IMR-90 (cell line): ENCODE measurements around the gene LSMEM2. TPM values are rescaled to one million over a fixed set of nuclear protein-coding genes. Genes with fewer than 3 reads are reported as not detected.

ENCODE experiments used
- ATAC-seq: fragments of 200-7000 bp; cut with Tn5 transposase; 2 replicates; pipeline ENCODE4 v1.9.1; 2020; ENCODE audit warnings: low read depth, mild to moderate bottlenecking, moderate library complexity
- BruUV-seq: library from RNA; stranded (reverse); fragments of 400-500 nt; replicated peaks from 2 replicates; lab custom pipeline; 2021; lab: Mats Ljungman, UMichigan
- CTCF ChIA-PET: fragments of 300-600 bp; formaldehyde crosslinking; extraction: SDS; loops from one replicate; lab custom pipeline; 2021; ENCODE audit warnings: antibody characterized with exemption; lab: Yijun Ruan, JAX
- POLR2A ChIA-PET: fragments of 300-600 bp; sonication (Branson Sonifier 250); formaldehyde crosslinking; loops from one replicate; lab custom pipeline; 2022; ENCODE audit warnings: antibody characterized with exemption; ENCODE audit not compliant: unreplicated experiment; lab: Charles Lee
- DNase-seq: peaks from one replicate; pipeline ENCODE4 v3.0.0; 2013
- H2AFZ ChIP-seq: replicated peaks from 2 replicates; pipeline ENCODE3; 2013; ENCODE audit warnings: low read length, mild to moderate bottlenecking; ENCODE audit not compliant: poor library complexity
- H2AK5ac ChIP-seq: 2 replicates; pipeline ENCODE4 v1.6.1; 2013; ENCODE audit warnings: low read depth, low read length, inconsistent platforms
- H2AK9ac ChIP-seq: replicated peaks from 2 replicates; pipeline ENCODE3; 2013; ENCODE audit warnings: mild to moderate bottlenecking, low read depth, low read length, moderate library complexity; ENCODE audit not compliant: poor library complexity
- H2BK120ac ChIP-seq: 2 replicates; pipeline ENCODE4 v1.6.1; 2013; ENCODE audit warnings: low read depth, low read length, inconsistent platforms
- H2BK15ac ChIP-seq: 3 replicates; pipeline ENCODE4 v1.6.1; 2013; ENCODE audit warnings: low read depth, low read length, inconsistent platforms
- H2BK20ac ChIP-seq: 2 replicates; pipeline ENCODE4 v1.6.1; 2013; ENCODE audit warnings: low read depth, mild to moderate bottlenecking, inconsistent platforms, low read length, moderate library complexity
- H2BK5ac ChIP-seq: 2 replicates; pipeline ENCODE4 v1.6.1; 2013; ENCODE audit warnings: mild to moderate bottlenecking, low read depth, low read length, inconsistent platforms; ENCODE audit not compliant: poor library complexity, severe bottlenecking
- H3K14ac ChIP-seq: replicated peaks from 2 replicates; pipeline ENCODE4 v1.6.1; 2013; ENCODE audit warnings: low read depth, low read length, inconsistent platforms
- H3K18ac ChIP-seq: 2 replicates; pipeline ENCODE4 v1.6.1; 2013; ENCODE audit warnings: low read depth, low read length, control low read depth
- H3K23ac ChIP-seq: 2 replicates; pipeline ENCODE4 v1.6.1; 2013; ENCODE audit warnings: low read depth, low read length, inconsistent platforms
- H3K27ac ChIP-seq: 2 replicates; pipeline ENCODE4 v1.5.1; 2013; ENCODE audit warnings: mild to moderate bottlenecking, control low read depth, low read length; ENCODE audit not compliant: insufficient read depth
- H3K27me3 ChIP-seq: 2 replicates; pipeline ENCODE4 v1.6.1; 2013; ENCODE audit warnings: low read length; ENCODE audit not compliant: control insufficient read depth, insufficient read depth
- H3K36me3 ChIP-seq: 2 replicates; pipeline ENCODE4 v1.6.1; 2013; ENCODE audit warnings: low read length, mixed read lengths; ENCODE audit not compliant: control insufficient read depth, insufficient read depth
- H3K4ac ChIP-seq: 2 replicates; pipeline ENCODE4 v1.6.1; 2013; ENCODE audit warnings: low read depth, low read length, inconsistent platforms
- H3K4me1 ChIP-seq: 2 replicates; pipeline ENCODE4 v1.6.1; 2013; ENCODE audit warnings: low read length, mixed read lengths; ENCODE audit not compliant: control insufficient read depth, insufficient read depth
- H3K4me2 ChIP-seq: 2 replicates; pipeline ENCODE4 v1.6.1; 2013; ENCODE audit warnings: low read depth, mild to moderate bottlenecking, control low read depth, low read length, moderate library complexity
- H3K4me3 ChIP-seq: 2 replicates; pipeline ENCODE4 v1.5.1; 2013; ENCODE audit warnings: low read depth, mild to moderate bottlenecking, control low read depth, low read length, moderate library complexity; ENCODE audit not compliant: insufficient read depth
- H3K56ac ChIP-seq: 2 replicates; pipeline ENCODE4 v1.6.1; 2013; ENCODE audit warnings: low read length, inconsistent platforms; ENCODE audit not compliant: insufficient read depth; ENCODE audit errors: extremely low read depth
- H3K79me1 ChIP-seq, 2 experiments: 2 replicates each; pipeline ENCODE4 v1.6.1; 2013; ENCODE audit warnings: low read length in 2 of 2, inconsistent platforms in 1 of 2, low read depth in 1 of 2
- H3K9ac ChIP-seq: 2 replicates; pipeline ENCODE4 v1.6.1; 2013; ENCODE audit warnings: low read depth, low read length, control low read depth
- H3K9me1 ChIP-seq: 2 replicates; pipeline ENCODE4 v1.6.1; 2013; ENCODE audit warnings: low read length, inconsistent platforms; ENCODE audit not compliant: insufficient read depth
- H3K9me3 ChIP-seq: 2 replicates; pipeline ENCODE4 v1.6.1; 2013; ENCODE audit warnings: low read length; ENCODE audit not compliant: control insufficient read depth, insufficient read depth
- H4K20me1 ChIP-seq: 2 replicates; pipeline ENCODE4 v1.6.1; 2013; ENCODE audit warnings: low read length, inconsistent platforms; ENCODE audit not compliant: insufficient read depth
- H4K5ac ChIP-seq: 2 replicates; pipeline ENCODE4 v1.6.1; 2013; ENCODE audit warnings: mild to moderate bottlenecking, low read depth, low read length, control low read depth
- H4K8ac ChIP-seq, 2 experiments: 2 replicates each; pipeline ENCODE4 v1.6.1; 2013; ENCODE audit warnings: low read depth in 2 of 2, low read length in 2 of 2, control low read depth in 1 of 2, inconsistent platforms in 1 of 2
- H4K91ac ChIP-seq: 2 replicates; pipeline ENCODE4 v1.6.1; 2013; ENCODE audit warnings: low read depth, low read length, inconsistent platforms; ENCODE audit not compliant: insufficient read depth
- BHLHE40 ChIP-seq: fragments of 150-350 bp; IDR thresholded peaks from 2 replicates; pipeline ENCODE4 v1.6.1; 2016; ENCODE audit warnings: mild to moderate bottlenecking, low read depth, low read length
- MAFK ChIP-seq: IDR thresholded peaks from 2 replicates; pipeline ENCODE4 v1.6.1; 2012; ENCODE audit warnings: low read depth, low read length, improper control_type of control experiment
- SMC3 ChIP-seq: fragments of 150-350 bp; IDR thresholded peaks from 2 replicates; pipeline ENCODE4 v1.6.1; 2016; ENCODE audit warnings: low read depth, mild to moderate bottlenecking, antibody characterized with exemption, low read length, moderate library complexity
- USF2 ChIP-seq: fragments of 150-350 bp; IDR thresholded peaks from 2 replicates; pipeline ENCODE4 v1.6.1; 2017; ENCODE audit warnings: mild to moderate bottlenecking, antibody characterized with exemption, low read length, low read depth
- WGBS, 2 experiments: methylation state at CpG; one replicate each; pipeline versions ENCODE4 v1.1.5 to v1.1.7; 2013; ENCODE audit warnings: missing lambda C conversion rate in 2 of 2; ENCODE audit not compliant: insufficient read length in 1 of 2; ENCODE audit errors: extremely low coverage in 2 of 2; 5-methylcytosine and 5-hydroxymethylcytosine counted together
- dilution Hi-C: fragments of 300-500 bp; cut with HindIII; formaldehyde crosslinking; loops from one replicate; pipeline ENCODE4 v1.14.3; 2018; ENCODE audit warnings: low sequenced_read_pairs; ENCODE audit not compliant: unreplicated experiment
- in situ Hi-C: fragments of 300-500 bp; cut with MboI; formaldehyde crosslinking; loops from 3 replicates; pipeline ENCODE4 v1.14.3; 2019; ENCODE audit warnings: low sequenced_read_pairs, inconsistent platforms, mixed read lengths
- intact Hi-C: fragments of 100-400 bp; cut with micrococcal nuclease; formaldehyde crosslinking; loops from 2 replicates; pipeline ENCODE4 v1.10.0; 2022
- polyA plus RNA-seq, 3 experiments: library from polyadenylated mRNA; depleted of rRNA; stranded (reverse); fragments of >200 nt; gene quantifications; 2 replicates each; pipeline ENCODE4 v1.2.3, GENCODE V29; 2012; ENCODE audit warnings: low replicate concordance in 1 of 3
- total RNA-seq: library from RNA; depleted of rRNA; stranded (reverse); fragments of >200 nt; gene quantifications from 2 replicates; pipeline ENCODE4 v1.2.3, GENCODE V29; 2012

LSMEM2 gene
- total and polyA plus RNA-seq, 2 of the 4 experiments (the other 2 are of a cell fraction), result under 0.01 TPM; not detected in 1

GRCh38 chr3:50331364-50331907 lies 52.5 kb downstream of the LSMEM2 start:
- Histone ChIP-seq H3K4me1 (peaks cover 21% of the 10 kb centered on the region), H3K9ac (no peak overlapping the region), H4K20me1 (peaks cover 55% of the 10 kb centered on the region), H3K9me1 (peaks cover 16% of the 10 kb centered on the region), H3K4me3 (no peak overlapping the region), H3K4ac (no peak overlapping the region), H2BK15ac (no peak overlapping the region), H3K56ac (no peak overlapping the region), H3K79me1 (peaks cover 40 to 62% of the 10 kb centered on the region in 2 experiments), H3K27me3 (no peaks in the 10 kb centered on the region), H3K9me3 (no peaks in the 10 kb centered on the region), H4K8ac (no peak overlapping the region), H3K4me2 (no peak overlapping the region), H2AFZ (no peak overlapping the region), H2AK9ac (no peak overlapping the region), H2BK5ac (no peak overlapping the region), H4K91ac (no peak overlapping the region), H4K5ac (no peak overlapping the region), H2AK5ac (no peak overlapping the region), H3K27ac (no peak overlapping the region), H3K18ac (no peak overlapping the region), H2BK120ac (no peak overlapping the region), H3K14ac (no peak overlapping the region), H3K23ac (no peak overlapping the region), H2BK20ac (no peak overlapping the region), H3K36me3 (peaks cover 32% of the 10 kb centered on the region)
- ChIA-PET POLR2A (no interaction called here), CTCF (no interaction called here)
- ATAC-seq (no peak), DNase-seq (no peak)
- TF ChIP-seq MAFK (no peak), USF2 (no peak), BHLHE40 (no peak), SMC3 (no peak)
- intact Hi-C loops (no loop called here), in situ Hi-C loops (loop anchor here (25.0 kb wide), 3 partner anchors 1056 to 1831 kb away; partner anchors contain the start of genes ABHD14B, GPR62, MANF and PCBP4), dilution Hi-C loops (no loop called here)
- 99% methylated on average over 11 of the region's 19 CpGs; no CpG with 5 or more reads in 1 of the 2 experiments for WGBS, 2 experiments
- no TSS peak for BruUV-seq
